Fibroblast of peridontal ligament (primary cell): ENCODE measurements around the gene GAMT.

ENCODE experiments used
- DNase-seq: peaks from one replicate; pipeline ENCODE4 v3.0.0-alpha.2; 2010; ENCODE audit errors: extremely low read depth

The GAMT gene

DNA sequence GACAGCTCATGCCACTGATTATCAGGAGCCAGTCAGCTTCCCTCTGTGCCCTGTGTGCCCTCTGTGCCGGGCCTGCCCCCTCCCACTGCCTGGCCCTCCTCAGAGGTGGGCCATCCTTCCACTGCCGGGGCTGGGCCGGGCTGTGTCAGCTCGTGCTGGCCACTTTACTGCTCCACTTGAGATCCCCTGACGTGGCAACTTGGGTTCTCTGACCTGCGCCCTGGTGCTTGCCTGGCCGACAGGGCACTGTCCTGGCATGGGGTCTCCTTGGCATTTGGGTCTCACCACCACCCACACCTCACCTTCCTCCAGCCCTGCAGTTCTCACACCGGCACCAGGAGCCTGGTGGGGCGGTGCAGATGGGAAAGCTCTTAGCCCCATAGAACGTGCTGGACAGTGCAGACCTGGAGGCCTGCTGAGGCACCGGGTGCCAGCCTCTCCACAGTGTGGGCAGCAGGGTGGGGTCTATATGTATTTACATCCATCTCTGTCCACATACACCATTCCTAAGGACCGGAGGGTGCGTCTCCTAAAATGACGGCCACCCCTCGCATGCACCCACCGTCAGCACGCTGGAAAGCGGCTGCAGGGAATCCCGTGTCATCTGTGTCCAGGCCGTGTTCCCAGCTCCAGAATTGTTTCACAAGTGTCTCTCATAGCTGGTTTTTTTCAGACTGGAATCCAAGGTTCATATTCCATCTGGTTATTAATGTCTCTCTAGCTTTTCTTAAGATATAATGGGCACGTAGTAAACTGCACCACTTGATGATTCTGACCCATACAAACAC, 17.8 kb upstream of the GAMT start:
- no peak for DNase-seq

DNA sequence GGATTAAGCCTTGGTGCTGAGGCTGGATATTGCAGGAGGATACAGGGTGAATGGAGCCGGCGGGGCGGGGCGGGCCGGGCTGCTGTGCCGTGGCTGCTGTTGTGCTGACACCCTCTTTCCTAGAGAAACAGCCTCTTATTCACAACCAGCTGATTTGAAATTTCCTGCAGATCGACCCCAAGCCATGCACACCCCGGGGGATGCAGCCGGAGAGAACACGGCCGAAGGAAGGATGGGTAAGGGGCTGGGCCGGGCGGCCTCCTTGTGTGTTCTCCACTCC, 17.1 kb upstream of the GAMT start:
- DNase-seq: no peak

DNA sequence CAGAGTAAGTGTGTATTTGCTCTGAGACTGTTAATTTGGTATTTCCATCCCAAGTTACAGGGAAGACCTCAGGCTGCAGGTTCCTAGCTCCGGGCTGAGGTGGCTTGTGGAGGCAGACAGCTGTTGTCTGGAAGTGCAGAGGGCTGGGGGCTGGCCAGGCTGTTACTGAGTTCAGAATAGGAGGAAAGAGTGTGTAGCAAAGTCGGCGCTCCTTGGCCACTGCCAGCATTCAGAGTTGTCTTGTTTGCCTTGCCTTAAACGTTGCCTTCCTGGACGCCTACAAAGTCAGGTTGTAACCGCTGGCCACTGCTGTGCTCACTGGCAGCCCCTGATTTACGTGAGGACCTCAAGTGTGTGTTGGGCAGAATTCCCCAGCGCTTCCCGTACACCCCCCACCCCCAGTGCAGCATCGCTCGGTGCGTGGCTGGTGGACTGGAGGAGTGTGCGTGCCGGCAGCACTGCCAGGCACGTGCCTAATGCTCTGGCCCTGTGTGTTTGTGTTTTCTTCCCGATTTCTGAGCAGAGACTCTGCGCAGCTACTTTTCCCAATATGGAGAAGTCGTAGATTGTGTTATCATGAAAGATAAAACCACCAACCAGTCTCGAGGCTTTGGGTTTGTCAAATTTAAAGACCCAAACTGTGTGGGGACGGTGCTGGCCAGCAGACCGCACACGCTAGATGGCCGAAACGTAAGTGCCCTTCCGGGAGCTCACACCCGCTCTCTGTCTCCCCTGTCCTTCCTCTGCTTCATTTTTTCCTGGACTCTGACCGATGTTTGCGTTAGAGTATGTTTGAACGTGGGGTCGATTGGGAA, 16.5 kb upstream of the GAMT start:
- no peak for DNase-seq

DNA sequence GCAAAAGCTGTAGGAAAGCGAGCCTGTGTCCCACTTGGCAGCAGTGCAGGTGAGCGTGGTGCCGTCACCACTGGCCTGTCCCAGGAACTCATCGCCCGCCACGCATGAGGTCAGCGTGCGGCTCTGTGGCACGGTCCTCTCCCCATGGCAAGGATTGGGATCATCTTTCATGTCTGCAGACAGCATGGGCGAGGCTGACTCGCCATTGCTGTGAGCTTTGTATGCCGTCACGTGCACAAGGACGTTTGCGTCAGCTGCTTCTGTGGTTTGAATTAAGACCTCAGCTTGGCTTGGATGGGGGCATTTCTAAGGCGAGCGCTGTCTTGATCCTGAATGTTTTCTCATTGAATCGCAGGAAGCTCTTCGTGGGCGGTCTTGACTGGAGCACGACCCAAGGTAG, 15.8 kb upstream of the GAMT start:
- peak; percentile 74 for DNase-seq

DNA sequence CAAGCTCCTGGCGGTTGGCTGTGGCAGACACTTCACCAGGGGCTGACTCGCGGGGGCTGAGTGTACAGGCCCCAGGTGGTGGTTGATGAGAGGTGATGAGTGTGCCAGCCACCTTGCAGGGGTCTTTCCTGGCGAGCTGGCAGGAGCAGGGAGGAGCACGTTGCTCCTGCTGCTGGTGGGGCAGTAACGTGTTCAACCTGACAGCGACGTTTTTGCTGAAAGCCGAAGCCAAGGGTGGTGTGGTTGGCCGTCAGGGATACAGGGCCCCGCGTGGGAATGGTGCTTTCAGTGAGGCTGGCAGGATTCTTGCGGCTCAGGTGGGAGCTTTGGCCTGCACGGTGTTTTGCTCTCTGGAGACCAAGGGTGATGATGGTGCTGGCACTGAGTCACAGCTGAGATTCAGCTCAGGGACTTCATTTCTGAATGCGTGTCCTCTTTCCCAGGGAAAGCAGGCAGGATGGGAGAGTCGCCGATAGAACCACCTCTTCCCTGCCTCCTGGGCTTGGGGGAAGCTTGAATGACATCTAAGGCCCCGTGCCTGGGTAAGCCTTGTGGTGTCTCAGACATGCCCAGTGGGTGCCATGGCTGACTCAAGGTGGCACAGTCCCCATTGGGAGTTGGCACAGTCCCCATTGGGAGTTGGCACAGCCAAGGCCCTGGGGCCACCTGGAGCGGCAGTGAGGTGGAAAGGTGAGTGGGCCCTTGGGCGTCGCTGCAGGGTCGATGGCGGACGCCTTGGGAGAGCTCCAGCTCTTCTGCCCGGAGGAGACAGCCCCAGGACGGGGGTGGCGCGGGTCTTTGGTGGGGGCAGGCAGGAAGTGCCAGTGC, 14.9 kb upstream of the GAMT start:
- peak; percentile 25 for DNase-seq

DNA sequence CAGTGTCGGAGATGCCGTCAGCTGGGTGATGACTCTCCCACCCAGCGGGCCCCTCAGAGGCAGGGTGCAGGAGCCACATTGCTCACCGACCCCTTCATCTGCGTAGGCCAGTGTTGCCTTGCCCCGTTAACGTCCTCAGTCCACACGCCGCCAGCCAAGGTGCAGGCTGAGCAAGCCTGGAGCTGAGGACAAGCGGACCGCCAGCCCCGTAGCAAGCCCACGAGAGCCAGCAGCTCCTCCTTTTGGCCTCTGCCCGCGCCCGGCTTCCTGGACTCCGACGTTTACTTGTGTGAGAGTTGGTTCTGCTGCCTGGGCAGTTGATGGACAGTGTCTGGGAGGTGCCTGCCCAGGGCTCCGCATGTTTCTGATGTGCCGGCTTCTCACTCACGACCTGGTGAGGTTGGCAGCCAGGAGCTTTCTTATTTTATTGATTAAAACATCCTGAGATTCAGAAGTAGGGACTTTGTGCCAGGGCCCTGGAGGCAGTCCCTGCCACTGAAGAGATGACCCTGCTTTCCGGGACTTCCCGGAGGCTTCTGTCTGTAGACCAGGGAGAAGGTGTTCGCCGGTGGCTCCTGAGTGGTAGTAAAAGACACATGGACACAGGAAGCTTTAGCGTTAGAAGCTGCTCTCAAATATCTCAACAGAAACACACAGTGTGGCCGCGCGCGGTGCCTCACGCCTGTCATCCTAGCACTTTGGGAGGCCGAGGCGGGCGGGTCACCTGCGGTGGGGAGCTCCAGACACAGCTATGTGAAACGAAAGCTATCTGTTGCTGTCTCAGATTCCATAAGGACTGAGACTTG, 11.9 kb upstream of the GAMT start:
- DNase-seq: no peak

DNA sequence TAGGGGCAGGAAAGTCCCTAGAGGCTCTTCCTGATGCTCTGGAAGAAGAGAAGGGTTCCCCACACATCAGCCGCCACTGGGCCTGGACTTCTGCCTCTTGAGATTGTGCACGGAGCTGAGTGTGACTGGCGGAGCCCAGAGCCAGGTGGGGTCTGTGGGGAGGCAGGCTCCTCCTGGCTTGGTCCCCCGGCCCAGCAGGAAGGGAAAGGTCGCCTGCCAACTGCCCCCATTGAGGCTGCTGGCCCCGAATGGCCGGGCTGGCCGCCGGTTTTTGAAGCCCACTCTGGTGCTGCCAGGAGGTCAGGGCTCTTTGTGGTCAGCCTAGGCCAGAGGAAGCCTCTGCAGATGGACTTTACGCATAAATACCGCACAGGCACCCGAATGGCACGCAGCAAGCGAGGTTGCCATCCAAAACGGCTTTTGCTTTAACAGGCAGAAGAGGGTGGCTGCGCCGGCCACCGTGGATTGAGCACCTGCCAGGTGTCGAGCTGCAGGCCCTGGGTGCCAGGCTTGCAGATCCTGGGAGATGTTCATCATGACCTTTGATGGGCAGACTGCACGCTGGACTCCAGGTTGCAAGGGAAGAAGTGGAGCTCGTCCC, 11.1 kb upstream of the GAMT start:
- DNase-seq: no peak

DNA sequence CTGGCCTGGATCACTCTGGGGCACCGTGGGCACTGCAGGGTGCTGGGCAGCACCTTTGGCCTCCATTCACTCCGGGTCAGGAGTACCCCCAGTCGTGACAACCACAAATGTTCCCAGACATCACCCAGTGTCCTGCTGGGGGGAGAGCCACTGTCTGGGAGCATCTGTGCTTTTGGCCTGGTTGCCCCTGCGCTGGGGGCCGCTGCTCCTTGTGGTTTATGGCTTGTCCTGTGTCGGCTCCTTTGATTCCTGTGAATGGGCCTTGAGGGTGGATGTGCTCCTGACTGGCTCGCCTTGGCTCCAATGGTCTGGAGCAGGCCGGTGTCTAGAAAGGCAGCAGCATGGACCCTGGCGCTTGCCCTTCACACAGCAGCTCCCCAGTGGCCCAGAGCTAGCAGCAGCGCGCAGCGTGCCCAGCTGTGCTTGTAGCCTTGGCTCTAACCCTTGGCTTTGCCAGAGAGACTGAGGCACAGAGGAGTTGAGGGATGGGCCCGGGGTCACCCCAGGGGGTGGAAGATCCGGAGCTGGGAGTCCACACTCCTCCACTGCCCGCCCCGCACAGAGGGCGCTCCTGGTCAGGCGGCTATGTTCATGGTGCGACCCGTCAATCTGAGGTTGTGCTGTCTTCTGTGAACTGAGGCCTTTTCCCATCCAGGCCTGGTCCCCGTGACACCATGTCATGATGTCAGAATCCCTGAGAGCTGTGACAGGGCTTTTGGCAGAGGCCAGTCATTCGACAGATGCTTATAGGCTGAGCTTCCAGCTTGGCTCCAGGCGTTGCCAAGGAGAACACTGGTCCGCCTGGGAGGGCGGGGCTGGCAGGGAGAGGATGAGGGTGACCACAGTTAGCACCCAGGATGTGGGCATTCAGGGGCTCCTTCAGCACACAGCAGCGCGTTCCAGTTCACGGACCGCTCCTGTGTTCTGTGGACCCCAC, 10.2 kb upstream of the GAMT start:
- DNase-seq: peak; percentile 41

DNA sequence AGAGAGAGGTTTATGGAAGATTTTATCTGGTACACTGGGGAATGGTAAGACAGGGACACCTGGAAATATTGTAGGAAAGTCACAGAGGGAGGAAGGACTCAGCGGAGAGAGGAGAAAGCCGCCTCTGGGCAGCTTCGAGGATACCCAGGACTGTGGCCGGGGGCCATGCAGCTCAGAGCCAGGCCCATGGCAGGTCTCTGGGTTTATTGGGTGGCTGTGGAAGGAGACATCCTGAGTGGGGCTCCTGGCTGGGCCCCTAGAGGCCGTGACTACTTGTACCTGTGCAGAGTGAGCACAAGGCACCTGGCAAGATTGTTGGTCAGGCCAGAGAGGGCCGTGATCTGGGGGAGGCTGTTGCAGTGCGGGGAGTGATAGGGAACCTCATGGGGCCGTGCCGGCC, 9.4 kb upstream of the GAMT start:
- DNase-seq: no peak

DNA sequence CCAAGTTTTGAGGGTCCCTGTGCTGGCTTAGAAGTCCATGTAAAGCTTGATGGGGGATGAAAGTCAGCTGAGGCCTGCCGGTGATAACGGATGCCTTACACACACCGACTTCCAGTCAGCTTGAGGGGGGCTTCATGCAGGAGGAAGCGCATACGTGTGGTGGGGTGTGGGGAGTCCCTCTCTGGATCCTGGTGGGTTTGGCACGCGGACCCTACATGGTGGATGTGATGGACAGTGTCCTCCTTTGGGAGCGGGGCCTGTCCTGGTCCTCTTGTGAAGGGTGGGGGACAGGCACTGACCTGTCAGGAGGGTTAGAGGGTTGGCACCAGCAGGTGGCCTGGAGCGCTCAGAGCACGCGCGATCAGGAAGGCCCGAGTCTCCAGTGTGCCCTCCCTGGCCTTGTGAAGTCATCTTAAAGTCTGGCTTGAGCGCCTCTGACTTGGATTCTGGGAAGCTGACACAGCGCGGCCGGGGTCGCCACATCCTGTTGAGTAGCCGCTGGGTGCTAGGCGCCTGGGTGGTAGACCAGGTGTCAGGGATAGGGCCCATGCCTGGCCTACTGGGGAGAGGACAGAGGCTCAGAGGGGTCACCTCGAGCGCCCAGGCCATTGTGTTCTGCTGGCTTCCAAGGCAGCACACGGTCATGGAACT, 8.9 kb upstream of the GAMT start:
- no peak for DNase-seq

DNA sequence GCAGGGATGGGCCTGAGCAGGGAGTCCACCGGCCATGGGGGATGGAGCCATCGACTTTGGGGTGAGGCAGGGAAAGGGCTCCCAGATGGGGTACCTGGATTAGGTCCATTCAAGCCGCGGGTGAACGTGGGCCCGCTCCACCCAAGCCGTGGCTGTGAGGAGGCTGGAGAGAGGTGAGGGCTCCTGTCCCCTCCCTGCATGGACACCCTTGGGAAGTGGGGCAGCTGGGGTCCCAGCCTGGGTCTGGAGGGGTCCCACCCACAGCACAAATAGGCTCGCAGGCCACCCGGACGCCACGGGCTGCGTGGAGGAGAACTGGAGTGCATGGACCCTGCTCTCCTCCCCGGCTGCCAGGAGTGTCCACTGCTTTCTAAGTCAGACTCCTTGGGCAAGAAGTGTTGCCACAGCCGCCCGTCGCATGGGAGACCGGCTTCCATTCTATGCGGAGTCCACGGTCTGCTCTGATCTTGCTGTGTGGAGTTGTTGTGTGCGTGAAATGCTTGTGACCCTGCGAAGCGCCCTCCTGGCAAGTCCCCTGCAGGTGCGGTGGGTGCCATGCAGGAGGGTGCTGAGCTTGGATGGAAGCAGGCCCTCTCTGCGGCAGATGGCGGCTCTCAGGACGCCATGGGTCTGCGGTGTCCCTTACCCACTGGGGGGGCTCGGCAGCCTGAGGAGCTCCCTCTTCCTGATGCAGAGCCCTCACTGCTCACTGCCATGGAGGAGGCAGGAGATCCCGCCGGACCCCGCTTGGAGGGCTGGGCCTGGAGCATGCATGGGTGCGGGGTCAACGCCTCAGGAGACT, 8.1 kb upstream of the GAMT start:
- no peak for DNase-seq

DNA sequence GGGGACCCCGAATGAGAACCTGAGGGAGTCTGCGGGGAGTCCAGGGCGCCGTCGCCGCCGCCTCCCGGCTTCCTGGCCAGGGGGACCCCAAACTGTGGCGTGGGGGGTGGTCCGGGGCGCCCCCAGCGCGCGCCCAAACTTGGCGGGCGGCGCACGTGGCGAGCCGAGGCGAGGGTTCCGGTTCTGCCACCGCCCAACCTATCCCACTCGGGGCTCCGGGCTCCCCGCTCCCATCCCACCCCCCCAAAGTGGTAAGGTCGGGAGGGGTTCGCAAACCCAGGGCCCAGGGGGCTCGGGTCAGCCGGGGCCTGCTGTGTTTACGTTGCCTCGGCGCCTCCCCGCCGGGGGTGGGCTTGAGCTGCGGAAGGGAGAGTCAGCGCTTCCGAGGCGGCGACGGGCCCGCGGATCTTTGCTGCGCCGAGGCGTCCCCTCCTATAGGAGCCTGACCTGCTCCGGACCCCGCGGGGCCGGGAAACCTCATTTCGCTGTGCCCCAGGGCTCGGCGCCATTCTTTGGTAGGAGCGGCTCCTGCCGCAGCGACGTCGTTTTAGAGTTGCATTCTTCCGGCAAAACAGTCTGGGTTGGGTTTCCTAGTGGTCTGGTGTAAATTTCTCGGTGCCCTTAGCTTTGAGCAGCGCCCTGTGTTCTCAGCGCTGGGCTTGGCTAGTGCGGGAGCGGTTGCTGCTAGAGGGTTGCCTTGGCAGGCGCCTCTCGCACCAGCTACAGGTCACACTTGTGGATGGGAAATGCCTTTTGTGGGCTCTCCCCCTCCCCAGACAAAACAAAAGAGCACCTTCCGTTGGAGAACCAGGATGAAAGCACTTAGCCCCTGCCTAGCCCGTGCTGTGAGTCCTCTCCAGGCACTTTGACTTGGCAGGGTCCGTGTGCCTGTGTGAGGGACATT, 7.2 kb upstream of the GAMT start:
- peak; percentile 63 for DNase-seq

DNA sequence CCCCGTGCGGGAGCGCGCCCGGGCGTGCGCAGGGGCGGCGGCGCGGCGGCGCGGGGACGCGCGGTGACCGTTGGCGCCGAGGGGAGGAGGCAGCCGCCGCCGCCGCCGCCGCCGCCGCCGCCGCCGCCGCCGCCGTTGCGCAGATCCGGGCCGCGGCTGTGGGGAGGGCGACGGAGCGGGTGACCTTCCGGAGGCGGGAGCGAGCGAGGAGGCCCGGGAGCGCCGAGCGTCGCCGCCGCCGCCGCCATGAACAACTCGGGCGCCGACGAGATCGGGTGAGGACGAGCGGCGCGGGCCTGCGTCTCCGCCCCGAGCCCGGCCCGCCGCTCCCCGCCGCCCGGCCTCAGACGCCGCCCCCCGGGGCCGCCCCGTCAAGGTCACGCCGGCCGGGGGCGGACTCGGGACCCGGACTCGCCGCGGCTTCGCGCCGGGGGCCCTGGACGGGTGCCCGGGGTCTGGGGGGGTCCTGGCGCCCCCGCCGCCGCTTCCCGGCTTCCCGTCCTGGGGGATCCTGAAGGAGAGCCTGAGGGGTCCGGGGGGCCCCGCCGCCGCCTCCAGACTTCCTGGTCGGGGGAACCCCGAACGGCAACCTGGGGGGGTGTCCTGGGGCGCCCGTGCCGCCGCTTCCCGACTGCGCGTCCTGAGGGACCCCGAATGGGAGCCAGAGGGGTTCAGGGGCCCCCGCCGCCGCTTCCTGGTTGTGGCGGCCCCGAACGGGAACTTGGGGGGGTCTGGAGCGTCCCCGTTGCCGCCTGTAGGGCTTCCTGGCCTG, 6.4 kb upstream of the GAMT start, which contains the start of gene DAZAP1:
TSS of gene DAZAP1 (plus strand) at position 59 of the 772 bp plus-strand sequence. CDS start at position 247, 188 bp downstream.
- peak; percentile 16 for DNase-seq

DNA sequence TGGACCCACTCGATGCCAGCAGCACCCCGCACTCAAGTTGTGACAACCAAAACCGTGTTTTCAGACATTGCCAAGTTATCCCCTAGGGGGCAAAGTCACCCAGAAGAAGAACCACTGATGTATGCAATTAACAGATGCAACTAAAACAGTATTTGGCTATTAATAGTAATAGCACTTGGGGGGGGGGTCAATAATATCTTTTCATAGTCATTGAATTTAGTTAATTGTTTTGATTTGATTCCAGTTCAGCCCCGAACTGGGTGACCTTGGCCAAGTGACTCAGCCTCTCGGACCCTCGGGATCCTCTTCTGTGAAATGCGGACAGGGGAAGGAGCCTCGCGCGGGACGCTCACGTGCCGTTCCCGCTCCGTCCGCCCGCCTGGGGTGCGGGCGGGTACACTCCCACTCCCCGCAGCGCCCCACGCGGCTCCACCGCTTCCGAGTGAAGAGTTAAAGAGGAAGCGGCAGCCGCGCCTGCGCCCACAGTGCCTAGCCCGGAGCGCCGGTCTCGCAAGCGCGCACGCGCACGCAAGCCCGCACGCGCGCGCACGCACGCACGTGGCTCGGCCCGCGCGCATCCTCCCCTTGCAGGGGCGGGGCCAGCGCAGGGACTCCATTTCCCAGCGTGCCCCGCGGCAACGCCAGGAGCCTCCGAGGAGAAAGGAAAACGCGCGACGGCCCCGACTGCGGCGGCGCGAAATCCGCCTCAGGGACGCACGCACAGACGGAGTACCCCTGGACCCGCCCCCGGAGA, 5.6 kb upstream of the GAMT start:
- peak; percentile 96 for DNase-seq

DNA sequence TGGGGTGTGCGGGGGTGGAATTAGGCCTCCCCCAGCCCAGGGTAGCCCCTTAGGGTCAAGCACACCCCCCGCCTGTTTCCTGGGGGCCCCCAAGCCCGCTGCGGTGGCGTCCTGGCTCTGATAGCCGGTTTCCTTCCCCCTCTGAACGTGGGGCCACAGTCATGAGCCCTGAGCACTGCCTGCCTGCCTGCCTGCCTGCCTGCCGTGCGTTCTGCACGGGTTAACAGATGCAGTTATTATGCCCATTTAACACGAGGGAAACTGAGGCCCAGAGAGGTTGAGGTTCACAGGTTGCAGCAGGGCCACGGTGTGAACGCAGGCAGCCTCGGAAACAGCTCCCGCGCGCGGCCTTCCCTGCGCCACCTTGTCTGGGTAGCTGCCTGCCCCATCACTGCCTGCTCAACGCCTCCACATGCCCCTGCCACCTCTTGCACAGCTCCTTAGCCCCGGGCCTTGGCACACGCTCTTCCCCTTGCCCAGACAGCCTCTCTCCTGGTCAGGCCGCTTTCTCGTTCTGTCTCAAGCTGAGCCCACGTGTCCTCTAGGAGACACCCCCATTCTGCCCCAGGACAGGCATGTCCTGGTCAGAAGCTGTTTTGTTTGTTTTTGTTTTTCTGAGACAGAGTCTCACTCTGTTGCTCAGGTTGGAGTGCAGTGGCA, 1.2 kb upstream of the GAMT start:
- no peak for DNase-seq

DNA sequence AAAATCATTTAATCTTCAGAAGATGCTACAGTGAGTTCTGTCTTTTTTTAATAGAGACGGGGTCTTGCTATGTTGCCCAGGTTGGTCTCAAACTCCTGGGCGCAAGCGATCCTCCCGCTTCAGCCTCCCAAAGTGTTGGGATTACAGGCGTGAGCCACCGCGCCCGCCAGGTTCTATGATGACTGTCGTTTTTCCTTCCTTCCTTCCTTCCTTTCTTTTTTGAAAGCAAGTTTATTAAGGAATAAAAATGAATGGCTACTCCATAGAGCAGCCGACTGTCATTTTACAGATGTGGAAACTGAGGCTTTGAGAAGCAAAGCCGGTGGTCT, 511 bp upstream of the GAMT start:
- DNase-seq: no peak
